GM21528 (cell line): ENCODE data around the gene TMEM40.
"Not testable (repeated sequence)": the region's sequence is repeated elsewhere in the genome, so short reads cannot be mapped to it uniquely, and the experiment has no call there.

Experiments
- ATAC-seq: cut with Tn5 transposase; IDR thresholded peaks from one replicate; pipeline ENCODE4 v1.9.1; 2021; ENCODE audit warnings: mild to moderate bottlenecking, moderate library complexity; ENCODE audit not compliant: unreplicated experiment, low FRiP score

The TMEM40 gene

DNA sequence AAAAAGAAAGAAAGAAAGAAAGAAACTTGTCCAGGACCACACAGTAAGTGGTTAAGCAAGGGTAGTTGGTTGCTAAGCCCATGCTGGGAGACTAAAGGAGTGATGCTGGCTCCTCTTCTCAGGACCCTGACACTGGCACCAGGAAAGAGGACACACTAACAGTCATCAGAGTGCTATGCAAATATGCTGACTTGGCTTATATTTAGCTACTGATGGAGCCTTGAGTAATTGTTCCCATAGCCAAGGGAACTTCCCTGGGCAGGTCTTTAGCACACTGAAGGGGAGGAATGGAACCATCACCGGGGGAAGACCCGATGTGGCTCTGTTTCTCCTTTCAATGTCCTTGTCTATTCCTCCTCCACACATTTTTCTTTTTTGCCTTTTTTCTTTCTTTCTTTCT is 6.2 kb downstream of the TMEM40 start:
- ATAC-seq: no peak

GRCh38 chr3:12752102-12752501 is 7.0 kb downstream of the TMEM40 start:
- ATAC-seq: no peak

GRCh38 chr3:12751571-12751970 is 7.5 kb downstream of the TMEM40 start:
- no peak for ATAC-seq

- ATAC-seq: no peak
These were observed 8.4 kb downstream of the TMEM40 start for GRCh38 chr3:12750658-12751071.

DNA sequence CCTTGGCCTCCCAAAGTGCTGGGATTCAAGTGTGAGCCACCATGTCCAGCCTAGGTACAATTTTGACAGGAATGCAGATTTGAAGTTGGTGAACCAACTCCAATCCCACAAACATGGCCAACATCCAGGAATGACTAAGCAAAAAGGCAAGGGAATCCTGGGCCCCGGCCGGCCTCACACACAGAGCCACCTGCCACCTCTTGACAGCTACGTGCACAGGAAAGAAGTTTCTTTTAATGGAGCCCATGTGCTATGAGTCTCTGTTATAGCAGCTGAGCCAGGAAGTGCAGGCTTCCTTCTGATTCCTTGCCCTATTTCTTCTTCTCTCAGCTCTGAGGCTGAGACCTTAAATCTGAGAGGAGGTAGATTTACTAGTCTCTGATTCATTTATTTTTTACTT is 8.8 kb downstream of the TMEM40 start:
- ATAC-seq: no peak

DNA sequence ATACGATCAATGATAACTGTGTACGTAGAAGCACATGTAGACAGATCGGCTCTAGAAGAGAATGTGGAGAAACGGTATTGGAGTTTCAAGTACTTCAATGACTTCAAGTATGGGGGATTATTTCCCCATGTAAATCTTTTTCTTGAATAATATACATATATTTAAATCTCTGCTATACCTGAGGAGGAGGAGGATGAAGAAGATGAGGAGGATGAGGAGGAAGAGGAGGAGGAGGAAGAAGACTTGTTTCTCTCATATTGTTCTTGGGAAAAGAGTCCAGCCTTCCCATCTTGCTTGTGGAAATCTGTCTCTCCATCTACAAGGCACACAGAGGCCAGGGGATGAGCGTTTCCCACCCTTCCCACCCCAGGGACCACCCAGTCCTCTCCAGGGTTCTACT is 10.6 kb downstream of the TMEM40 start:
- no peak for ATAC-seq

- no peak for ATAC-seq
These were observed 12.6 kb downstream of the TMEM40 start for GRCh38 chr3:12746419-12746818.

GRCh38 chr3:12744326-12744725 is 14.7 kb downstream of the TMEM40 start:
- ATAC-seq: no peak

GRCh38 chr3:12743583-12743982 is 15.5 kb downstream of the TMEM40 start:
- no peak for ATAC-seq

GRCh38 chr3:12742330-12743107 is 16.5 kb downstream of the TMEM40 start:
- no peak for ATAC-seq

DNA sequence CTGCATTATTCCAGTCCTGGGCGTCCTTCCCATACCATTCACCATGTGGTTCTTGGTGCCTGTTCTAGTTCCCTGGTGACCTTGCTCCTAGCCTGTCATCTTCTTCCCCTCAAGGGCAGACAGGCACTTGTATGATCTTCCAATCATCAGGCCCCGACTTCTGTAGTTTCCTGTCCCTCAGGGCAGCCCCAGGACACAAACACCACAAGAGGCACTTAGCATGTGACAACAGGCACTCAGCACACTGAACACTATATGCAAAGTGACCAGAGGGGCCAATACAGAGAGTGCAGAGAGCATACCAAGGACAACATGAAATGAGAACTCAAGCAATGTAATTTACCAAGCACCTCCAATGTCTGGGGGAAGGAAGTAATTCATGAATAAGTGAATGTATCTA is 17.9 kb downstream of the TMEM40 start:
- ATAC-seq: no peak

GRCh38 chr3:12737833-12738232 is 21.2 kb downstream of the TMEM40 start:
- no peak for ATAC-seq

- ATAC-seq: no peak
These were observed 21.7 kb downstream of the TMEM40 start for GRCh38 chr3:12737319-12737718.

- ATAC-seq: no peak
These were observed 24.1 kb downstream of the TMEM40 start for GRCh38 chr3:12734960-12735359.

GRCh38 chr3:12733566-12733965 is 25.5 kb downstream of the TMEM40 start:
- no peak for ATAC-seq

GRCh38 chr3:12730506-12731242 is 28.4 kb downstream of the TMEM40 start:
- no peak for ATAC-seq

- no peak for ATAC-seq
These were observed 29.9 kb downstream of the TMEM40 start for GRCh38 chr3:12729051-12729651.

GRCh38 chr3:12727937-12728336 is 31.1 kb downstream of the TMEM40 start:
- no peak for ATAC-seq

DNA sequence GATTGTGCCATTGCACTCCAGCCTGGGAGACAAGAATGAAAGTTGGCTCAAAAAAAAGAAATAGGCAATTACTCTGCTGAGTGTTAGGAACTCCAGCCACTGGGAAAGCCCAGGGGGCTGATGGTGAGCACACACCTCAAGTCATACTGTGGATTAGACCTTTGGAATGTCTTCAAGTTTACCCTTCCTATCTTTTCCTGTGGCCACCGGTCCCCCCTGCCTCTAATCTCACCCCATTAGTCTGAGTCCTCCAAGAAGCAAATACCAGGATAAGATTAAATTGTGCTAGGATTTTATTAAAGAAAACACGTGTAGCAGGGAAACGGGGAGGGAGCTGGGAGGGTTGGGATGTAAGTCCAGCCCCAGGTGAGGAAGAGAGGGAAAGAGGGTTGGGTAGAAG is 31.6 kb downstream of the TMEM40 start:
- ATAC-seq: no peak

DNA sequence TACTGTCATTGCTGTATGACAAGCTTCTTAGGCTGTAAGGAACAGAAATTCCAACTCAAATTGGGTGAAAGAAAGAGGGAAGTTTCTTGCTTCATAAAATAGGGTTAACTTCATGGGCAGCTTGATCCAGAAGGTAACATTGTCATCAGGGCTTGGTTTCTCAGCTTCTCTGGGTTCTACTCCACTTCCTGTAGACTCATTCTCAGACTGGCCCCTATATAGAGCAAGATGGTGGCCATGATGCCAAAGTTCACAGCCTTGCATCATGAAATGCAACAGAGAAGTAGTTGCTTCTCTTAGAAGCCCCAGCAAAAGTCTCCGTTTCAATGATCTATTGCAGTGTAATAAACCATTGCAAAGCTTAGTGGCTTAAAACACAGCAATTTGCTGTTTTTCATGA is 33.6 kb downstream of the TMEM40 start:
- ATAC-seq: no peak

DNA sequence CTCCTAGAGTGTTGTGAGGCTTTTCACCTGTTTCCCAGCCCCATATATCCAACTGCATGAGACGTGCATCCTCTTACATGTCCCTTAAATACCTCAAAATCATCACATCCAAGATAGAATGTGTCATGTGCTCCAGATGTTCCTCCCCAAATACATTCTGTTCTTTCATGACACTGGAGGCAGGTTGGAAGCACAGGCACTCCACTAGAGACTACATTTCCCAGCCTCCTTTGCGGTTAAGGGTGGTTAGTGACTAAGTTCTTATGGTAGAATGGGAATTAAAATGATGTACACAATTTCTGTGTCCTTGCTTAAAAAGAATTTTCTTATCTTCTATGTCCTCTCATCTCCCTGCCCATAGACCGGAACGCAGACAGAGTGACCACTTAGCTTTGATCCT is 34.3 kb downstream of the TMEM40 start:
- ATAC-seq: no peak

DNA sequence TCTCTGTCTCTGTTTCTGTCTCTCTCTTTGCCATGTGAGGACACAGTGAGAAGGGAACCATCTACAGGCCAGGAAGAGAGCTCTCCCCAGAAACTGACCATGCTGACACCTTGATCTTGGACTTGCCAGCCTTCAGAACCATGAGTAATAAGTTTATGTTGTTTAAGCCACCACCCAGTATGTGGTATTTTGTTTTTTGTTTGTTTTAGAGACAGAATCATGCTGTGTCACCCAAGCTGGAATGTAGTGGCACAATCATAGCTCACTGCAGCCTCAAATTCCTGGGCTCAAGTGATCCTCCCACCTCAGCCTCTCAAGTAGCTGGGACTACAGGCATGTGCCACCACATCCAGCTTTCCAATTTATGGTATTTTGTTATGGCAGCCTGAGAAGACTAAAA is 35.7 kb downstream of the TMEM40 start:
- ATAC-seq: not testable (repeated sequence)
